Adipose tissue (tissue), 3 donors: ENCODE data around the gene SARS1. TPM values are rescaled to one million over a fixed set of nuclear protein-coding genes. Genes with fewer than 3 reads are reported as not detected.
"Not testable (repeated sequence)": the region's sequence is repeated elsewhere in the genome, so short reads cannot be mapped to it uniquely, and the experiment has no call there.

Source experiments
- H3K27ac ChIP-seq: one replicate; pipeline ENCODE4 v1.5.1; 2013; ENCODE audit warnings: low read depth, low read length
- WGBS, 3 donors: extraction: QIAGEN DNeasy Blood & Tissue Kit; methylation state at CpG; one replicate each; pipeline ENCODE4 v1.1.7; 2013; 5-methylcytosine and 5-hydroxymethylcytosine counted together
- polyA plus RNA-seq, 3 donors: library from polyadenylated mRNA; stranded (reverse); fragments of 200-250 nt; gene quantifications; one replicate each; pipeline ENCODE4 v1.2.3, GENCODE V29; 2013
- donor health status: healthy with polysubstance abuse.
- donor health status: Bipolar disorder and iron deficiency.
- donor health status: healthy.

The SARS1 gene, protein sequence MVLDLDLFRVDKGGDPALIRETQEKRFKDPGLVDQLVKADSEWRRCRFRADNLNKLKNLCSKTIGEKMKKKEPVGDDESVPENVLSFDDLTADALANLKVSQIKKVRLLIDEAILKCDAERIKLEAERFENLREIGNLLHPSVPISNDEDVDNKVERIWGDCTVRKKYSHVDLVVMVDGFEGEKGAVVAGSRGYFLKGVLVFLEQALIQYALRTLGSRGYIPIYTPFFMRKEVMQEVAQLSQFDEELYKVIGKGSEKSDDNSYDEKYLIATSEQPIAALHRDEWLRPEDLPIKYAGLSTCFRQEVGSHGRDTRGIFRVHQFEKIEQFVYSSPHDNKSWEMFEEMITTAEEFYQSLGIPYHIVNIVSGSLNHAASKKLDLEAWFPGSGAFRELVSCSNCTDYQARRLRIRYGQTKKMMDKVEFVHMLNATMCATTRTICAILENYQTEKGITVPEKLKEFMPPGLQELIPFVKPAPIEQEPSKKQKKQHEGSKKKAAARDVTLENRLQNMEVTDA
- polyA plus RNA-seq: 100 to 1,000 TPM in 2 of 3 donors, 10 to 100 TPM in 1; 84.3 to 132 (median 116) TPM

DNA sequence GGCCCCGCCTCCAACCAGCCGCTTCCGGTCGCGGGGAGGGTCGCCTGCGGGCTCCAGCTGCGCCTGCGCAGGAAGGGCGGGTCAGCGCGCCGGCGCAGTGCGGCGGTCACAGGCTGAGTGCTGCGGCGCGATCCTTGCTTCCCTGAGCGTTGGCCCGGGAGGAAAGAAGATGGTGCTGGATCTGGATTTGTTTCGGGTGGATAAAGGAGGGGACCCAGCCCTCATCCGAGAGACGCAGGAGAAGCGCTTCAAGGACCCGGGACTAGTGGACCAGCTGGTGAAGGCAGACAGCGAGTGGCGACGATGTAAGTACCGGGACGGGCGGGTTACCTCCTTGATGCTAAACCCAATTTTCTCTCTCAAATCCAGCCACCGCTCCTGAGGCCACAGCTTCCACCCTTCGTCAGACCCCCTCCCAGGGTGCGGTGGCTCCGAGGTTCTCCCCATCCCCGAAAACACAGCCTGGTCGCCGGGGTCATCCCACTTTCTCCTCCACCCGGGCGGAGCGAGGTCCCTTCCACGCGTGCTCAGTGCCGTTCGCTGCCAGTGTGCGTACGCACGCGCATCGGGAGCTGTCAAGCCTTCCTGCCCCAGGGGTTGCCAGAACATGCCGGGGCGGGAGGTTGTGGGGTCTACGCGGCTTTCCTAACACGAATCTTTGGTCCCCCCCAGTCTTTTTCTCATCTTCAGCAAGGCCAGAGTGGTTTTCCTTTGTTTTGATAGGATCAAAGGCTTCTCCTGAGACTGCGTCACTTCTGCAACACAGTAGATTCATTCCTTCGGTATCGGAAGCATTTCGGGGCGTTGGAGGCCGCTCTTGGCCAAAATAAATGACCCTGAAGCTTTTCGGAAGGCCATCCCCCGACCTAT is at the start of gene SARS1:
TSS of gene SARS1 (plus strand) at position 95 of the 870 bp plus-strand sequence. CDS start at position 170, 75 bp downstream.
- 0% methylated on average over 55 to 64 of the region's 64 CpGs for WGBS, 3 donors
- H3K27ac ChIP-seq: peak within 1 kb of the TSS; percentile 76

DNA sequence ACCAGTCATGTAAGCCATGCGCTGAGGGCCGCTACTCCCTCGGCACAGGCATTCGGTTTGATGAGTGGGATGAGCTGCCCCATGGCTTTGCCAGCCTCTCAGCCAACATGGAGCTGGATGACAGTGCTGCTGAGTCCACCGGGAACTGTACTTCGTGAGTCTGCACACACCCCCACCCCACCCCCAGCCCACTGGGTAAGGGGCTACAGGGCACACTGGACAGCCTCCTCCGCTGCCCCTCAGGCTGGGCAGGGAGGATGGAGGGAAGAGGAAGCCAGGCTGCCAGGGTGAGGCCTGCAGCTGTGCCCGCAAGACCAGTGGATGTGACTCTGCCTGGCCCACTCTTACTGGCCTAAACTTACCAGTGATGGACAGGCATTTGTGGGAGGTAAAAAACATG is 49.2 kb upstream of the SARS1 start:
- H3K27ac ChIP-seq: no peak overlapping the region
- 88 to 94% (median 89%) methylated on average over 8 of the region's 8 CpGs for WGBS, 3 donors

DNA sequence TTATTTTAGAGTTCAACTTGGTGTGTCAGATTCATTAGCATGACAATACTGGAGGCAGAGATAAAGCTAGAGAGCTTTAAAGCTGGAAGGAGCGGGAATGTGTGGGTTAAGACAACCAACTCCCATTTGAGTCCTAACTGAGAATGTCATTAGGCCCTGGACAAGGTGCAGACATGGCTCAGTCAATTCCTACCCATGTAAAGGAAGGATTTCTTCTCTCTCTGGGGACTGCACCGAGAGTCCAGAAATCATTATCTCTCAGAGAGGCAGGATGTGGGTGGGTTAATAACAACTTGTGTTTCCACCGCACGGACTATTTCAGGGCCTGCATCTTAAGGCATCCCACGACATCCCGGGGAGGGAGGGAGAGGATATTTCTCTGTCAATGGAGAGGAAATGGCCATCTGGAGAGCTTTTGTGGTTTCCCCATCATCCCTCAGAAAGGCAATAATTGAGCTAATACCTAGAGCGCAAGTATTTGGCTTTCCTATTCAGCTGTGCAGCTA is 46.7 kb upstream of the SARS1 start:
- WGBS, 3 donors: 35 to 75% (median 49%) methylated on average over 7 of the region's 7 CpGs
- no peak overlapping the region for H3K27ac ChIP-seq

DNA sequence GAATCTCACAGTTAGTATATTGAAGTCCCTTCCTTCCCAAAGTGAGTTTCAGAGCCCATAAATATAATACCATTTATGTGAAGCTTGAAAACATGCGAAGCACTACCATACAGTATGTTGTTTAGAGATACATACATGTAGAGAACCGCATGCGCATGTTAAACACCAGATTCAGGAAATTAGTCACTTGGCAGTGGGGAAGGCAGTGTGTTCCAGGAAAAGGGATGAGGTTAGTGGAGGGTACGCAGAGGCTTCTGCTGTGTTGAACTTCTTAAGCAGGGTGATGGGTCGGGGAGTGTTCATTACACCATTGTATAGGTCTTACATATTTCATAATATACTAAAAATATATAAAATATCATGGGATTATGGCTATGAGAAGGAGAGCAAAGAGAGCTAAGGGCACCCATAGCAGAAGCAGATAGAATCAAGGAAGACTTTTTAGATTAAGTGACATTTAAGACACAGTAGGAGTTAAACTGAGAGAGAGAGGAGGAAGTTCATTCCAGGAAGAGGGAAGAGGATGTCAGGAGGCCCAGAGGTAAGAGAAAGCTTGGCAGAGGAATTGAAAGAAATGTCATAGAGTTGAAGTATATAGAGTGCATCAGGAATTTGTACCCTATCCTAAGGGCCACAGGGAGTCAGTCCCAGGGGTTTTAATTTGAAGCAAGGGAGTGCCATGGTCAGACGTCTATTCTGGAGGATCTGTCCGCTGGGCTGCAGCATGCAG is 43.5 kb upstream of the SARS1 start:
- no peak overlapping the region for H3K27ac ChIP-seq
- 51 to 87% (median 53%) methylated on average over 7 of the region's 7 CpGs for WGBS, 3 donors

DNA sequence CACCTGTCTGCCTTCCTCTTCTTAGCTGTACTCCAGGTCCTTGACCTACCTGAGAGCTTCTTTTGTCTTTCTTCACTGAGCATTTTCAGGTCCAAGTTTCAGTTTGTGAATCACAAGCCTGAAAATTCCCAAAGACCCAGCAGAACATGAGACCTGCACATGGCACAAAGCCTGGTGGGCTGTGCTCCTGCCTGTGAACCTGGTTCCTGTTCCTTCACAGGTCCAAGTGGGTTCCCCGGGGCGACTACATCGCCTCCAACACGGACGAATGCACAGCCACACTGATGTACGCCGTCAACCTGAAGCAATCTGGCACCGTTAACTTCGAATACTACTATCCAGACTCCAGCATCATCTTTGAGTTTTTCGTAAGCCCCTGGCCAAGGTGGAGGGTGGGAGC is 42.1 kb upstream of the SARS1 start:
- 92 to 93% (median 92%) methylated on average over 10 of the region's 10 CpGs for WGBS, 3 donors
- H3K27ac ChIP-seq: no peak overlapping the region

DNA sequence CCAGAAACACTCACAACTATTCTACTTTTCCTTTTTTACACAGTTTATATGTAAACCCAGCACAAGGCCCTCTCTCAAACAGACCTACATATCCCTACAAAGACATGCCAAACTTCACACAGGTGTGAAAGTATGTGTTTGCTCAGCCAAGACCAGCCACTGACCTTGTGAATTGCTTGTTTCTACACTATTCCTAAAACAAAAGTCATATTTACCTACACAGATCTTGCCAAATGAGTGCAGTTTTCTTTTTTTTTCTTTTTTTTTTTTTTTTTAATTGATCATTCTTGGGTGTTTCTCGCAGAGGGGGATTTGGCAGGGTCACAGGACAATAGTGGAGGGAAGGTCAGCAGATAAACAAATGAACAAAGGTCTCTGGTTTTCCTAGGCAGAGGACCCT is 37.4 kb upstream of the SARS1 start:
- H3K27ac ChIP-seq: not testable (repeated sequence)
- WGBS, 3 donors: 83% methylated on average over 1 of the region's 1 CpG; no CpG with 5 or more reads in 2 of the 3 donors

DNA sequence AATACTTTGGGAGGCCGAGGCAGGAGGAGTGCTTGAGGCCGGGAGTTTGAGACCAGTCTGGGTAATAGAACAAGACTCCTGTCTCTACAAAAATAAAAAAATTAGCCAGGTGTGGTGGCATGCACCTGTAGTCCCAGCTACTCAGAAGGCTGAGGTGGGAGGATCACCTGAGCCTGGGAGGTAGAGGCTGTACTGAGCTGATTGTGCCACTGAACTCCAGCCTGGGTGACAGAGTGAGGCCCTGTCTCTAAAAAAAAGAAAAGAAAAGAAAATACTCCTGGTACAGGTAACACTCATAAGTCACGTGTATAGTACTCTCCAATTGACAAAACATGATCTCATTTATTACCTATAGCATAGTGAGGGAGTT is 33.0 kb upstream of the SARS1 start:
- WGBS, 3 donors: 42 to 89% (median 81%) methylated on average over 3 of the region's 3 CpGs
- H3K27ac ChIP-seq: not testable (repeated sequence)

DNA sequence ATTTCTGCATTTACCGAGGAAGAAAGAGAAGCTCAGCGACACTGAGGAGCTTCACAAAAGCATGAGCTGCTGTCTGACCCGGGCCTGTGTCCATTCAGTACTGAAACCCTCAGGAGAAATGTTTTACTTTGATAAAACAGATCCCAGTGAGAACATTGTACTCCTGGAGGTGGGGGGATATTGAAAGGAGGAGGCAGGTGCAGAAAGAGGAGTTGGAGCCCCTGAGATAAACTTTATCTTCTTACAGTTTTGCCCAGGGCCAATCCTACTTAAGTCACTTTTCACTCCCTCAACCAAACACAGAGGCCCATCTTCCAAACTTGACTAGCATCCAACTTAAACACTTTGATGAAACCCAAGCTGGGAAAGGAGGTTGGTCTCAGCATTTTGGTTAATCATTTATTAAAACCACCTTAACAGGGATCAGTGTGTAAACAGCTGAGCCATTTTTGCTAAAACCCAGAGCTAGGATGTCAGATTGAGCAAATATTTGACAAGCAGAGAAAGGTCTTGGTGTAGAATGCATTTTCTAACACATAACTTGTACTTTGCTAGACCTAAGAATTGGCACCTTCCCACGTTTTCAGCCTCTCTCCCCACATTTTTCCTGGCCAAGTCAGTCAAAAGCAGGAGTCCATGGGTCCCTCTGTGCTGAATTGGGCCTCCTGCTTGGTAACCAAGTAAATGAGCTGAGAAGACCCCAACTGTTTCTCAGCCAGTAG is 32.5 kb upstream of the SARS1 start:
- no peak overlapping the region for H3K27ac ChIP-seq
- WGBS, 3 donors: 16 to 50% (median 40%) methylated on average over 4 of the region's 4 CpGs

DNA sequence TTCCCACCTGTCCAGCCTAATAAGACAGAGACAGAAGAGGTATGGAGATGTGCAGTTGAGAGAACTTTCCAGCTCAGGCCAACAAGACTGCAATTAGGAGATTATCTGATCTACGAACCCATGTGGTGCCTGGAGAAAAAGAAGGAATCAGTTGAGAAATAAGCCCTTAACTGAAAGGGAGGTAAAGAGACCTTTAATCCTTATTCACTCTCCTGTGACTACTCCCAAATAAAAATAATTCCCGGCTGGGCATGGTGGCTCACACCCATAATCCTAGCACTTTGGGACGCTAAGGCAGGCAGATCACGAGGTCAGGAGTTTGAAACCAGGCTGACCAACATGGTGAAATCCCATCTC is 31.9 kb upstream of the SARS1 start:
- 19 to 74% (median 58%) methylated on average over 4 of the region's 4 CpGs for WGBS, 3 donors
- no peak overlapping the region for H3K27ac ChIP-seq

DNA sequence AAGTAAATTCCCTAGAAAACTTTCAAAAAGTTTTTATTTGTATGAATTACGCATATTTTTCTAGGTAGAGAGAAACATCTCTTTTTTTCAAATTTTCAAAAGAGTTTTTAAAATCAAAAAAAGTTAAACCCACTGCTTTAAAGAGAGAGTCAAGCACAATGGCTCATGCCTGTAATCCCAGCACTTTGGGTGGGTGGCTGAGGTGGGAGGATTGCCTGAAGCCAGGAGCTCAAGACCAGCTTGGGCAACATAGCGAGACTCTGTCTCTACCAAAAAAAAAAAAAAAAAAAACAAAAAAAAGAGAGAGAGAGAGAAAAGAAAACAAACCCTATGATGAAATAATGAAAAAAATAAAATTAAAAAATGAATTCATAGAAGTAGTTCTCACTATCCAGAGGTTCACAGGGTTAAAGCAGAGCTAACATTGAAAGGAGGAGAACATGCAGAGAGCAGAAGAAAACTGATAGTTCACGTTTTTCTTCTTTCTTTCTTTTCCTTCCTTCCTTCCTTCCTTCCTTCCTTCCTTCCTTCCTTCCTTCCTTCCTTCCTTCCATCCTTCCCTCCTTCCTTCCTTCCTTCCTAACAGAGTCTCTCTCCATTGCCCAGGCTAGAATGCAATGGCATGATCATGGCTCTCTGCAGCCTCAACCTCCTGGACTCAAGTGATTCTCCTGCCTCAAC is 30.5 kb upstream of the SARS1 start:
- no peak overlapping the region for H3K27ac ChIP-seq
- WGBS, 3 donors: 66 to 83% (median 73%) methylated on average over 3 of the region's 3 CpGs

DNA sequence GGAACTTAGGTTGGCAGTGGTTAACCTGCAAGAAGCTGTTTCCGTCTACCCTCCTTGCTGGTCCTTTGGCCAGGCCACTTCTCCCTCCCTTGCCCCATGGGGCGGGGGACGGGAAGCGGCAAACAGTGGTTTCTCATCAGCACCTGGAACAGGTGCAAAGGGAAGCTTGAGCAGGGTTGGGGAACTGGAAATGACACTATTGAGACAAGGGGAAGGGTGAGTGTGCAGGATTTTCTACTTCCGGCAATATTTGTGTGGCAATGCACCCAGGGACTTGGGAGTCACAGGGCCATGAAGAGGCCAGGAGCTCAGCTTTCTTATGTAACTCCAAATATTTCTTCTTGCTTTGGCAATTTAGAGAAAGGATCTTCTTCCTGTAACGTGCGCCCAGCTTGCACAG is 29.0 kb upstream of the SARS1 start:
- WGBS, 3 donors: 55 to 88% (median 64%) methylated on average over 7 of the region's 7 CpGs
- no peak overlapping the region for H3K27ac ChIP-seq

DNA sequence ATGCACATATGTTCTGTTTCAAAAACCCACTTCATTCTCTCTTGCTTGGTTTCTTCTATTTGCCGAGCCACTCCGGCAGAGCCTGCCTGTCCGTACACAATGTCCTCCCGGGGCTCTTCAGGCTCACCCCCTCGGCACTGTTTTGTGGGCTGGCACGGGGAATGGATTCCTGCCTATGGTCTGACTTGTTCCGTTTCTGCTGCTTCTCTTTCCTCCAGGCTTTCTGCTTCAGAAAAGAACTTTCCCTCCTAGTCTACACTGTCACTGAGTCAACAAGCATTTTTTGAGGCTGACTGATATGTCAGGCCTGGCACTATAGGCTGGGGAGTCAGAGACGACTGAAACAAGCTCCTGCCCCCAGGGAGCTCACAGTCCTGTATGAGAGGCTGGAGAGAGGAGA is 28.4 kb upstream of the SARS1 start:
- H3K27ac ChIP-seq: no peak overlapping the region
- WGBS, 3 donors: 60 to 82% (median 80%) methylated on average over 8 of the region's 8 CpGs

DNA sequence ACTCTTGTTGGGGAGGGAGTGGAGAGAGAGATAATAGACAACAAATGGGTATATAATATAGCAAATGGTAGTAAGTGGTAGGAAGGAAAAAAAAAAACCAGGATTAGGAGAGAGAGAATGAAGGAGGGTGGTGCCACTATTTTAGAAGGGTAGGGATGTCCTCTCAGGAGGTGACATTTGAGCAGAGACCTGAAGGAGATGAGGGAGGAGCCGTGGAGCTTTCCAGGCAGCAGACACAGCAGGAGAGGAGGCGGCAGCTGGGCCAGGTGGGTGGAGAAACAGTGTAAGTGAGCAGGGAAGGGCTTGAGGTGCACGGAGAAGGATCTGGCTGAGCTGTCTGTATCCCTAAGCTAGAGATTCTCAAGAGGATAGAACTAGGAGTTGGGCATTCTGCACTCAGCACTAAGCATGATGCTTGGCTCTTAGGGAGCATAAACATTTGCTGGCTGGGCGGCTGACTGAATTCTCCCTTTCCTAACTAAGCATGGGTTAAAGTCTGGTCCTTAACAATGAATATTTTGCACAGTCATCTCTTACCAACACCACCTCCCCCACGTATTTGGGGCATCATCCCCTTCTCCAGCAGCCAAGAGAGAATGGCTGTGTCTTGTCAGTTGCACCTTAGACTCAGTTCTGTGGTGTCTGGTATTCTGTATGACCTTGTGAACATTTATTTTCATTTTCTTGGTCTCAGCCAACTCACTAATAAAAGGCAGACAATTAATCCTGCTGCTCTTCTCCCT is 27.6 kb upstream of the SARS1 start:
- no peak overlapping the region for H3K27ac ChIP-seq
- 44 to 60% (median 57%) methylated on average over 5 of the region's 5 CpGs for WGBS, 3 donors

DNA sequence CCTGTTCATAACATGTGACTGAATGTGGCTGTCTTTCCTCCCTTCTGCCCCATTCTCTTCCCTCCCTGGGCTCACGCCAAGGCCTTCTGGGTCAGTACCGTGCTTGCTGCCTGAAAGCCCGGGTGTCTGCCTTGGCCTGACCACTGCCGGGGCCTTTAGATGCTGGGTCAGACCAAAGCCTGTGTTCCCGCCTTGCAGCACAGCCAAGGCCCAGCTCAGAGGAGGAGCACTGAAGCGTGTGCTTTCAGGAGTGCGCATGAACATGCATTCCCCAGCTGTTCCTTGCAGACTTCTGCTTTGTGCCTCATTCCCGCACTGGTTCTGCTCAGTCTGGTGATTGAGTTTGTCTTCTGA is 27.0 kb upstream of the SARS1 start:
- WGBS, 3 donors: 57 to 66% (median 64%) methylated on average over 8 of the region's 8 CpGs
- no peak overlapping the region for H3K27ac ChIP-seq

DNA sequence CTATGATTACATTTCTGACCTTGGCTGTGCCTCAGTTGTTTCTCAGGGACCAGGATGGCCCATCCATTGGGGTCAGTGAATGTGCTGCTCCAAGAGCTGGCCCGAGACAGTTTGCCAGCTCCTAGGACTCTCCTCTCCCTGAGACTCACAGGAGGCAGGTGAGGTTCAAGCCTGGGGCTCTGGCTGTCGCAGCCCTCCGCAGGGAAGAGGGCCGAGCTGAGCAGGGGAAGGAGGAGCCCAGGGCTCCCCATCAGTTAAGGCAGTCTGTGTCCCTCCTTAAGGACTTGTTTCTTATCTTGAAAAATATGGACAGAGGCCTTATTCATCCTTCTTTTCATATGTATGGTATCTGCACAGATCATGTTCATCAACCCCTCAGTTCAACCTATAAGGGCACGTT is 26.6 kb upstream of the SARS1 start:
- 68 to 89% (median 78%) methylated on average over 3 to 5 of the region's 5 CpGs for WGBS, 3 donors
- H3K27ac ChIP-seq: no peak overlapping the region

DNA sequence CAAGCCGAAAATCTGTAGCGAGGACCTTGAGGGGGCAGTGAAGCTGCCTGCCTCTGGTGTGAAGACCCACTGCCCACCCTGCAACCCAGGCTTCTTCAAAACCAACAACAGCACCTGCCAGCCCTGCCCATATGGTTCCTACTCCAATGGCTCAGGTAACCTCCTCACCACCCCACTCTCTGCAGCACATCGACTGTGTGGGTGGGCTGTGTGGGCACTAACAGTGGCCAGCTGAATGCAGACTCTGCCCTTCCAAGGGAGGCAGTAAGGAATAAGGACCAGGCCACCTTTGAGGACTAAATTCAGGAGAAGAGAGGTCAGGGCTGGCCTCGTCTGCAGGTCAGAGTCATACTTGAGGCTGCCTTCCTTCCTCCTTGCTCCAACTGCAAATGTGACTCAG is 25.5 kb upstream of the SARS1 start:
- 86 to 92% (median 87%) methylated on average over 4 of the region's 4 CpGs for WGBS, 3 donors
- H3K27ac ChIP-seq: no peak overlapping the region

DNA sequence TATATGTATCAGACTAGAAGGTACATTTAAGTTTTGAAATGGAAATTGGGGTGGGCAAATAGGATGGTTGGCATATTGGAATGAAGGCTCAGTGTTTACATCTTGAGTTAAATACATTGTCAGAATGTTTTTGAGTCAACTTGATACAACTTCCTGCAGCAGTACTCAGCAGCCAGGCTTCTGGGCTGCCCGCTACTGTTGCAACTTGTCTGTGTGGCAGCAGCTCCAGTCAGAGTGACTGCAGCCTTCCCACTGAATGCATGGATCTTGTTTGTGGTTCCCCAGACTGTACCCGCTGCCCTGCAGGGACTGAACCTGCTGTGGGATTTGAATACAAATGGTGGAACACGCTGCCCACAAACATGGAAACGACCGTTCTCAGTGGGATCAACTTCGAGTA is 24.9 kb upstream of the SARS1 start:
- 70 to 89% (median 73%) methylated on average over 6 of the region's 6 CpGs for WGBS, 3 donors
- H3K27ac ChIP-seq: no peak overlapping the region
